Upper lobe of left lung (tissue), 4 donors: Measurements from ENCODE around the gene TAPBPL.
A peak's percentile ranks its signal among the peaks of the same experiment; 100 is the strongest.

Experiments
- POLR2AphosphoS5 ChIP-seq, 2 donors: sonication (generic); formaldehyde crosslinking; IDR thresholded peaks; one replicate each; pipeline ENCODE4 v1.5.1; 2017; ENCODE audit warnings: antibody characterized with exemption in 2 of 2
- TF ChIP-seq, protein P1 (sequence below), 6 experiments: fragments of 450-650 bp in 4 of 6; fragments of 200-600 bp in 2 of 6; sonication (generic) in 2 of 6; IDR thresholded peaks; one replicate each; pipeline ENCODE4 v1.5.1; 2016 to 2019; ENCODE audit warnings: antibody characterized with exemption in 6 of 6

DNA sequence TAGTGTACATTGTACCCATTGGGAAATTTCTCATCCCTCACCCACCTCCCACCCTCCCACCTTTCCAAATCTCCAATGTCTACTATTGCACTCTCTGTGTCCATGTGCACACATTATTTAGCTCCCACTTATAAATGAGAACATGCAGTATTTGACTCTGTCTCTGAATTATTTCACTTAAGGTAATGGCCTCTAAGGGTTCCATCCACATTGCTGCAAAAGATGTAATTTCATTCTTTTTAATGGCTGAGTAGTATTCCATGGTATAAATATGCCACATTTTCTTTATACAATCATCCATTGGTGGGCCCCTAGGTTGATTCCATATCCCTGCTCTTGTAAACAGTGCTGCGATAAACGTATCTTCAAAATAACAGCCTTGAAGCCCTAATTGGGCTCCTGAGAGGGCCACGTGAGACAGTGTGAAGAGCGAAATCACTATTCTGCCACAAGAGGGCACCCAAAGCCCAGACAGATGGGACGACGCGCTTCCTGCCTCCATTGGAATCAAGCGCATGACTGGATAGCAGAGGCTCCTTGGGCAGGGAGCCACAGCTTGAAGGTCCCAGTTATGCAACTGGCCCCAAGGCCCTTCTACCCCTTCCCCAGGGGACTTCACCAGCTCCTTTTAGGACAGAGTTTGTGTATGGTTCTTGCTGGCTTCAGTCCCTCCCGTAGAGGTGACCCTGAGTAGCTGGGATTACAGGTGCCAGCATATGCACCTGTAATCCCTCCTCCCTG lies 28.4 kb upstream of the TAPBPL start:
- TF ChIP-seq, protein P1, sequence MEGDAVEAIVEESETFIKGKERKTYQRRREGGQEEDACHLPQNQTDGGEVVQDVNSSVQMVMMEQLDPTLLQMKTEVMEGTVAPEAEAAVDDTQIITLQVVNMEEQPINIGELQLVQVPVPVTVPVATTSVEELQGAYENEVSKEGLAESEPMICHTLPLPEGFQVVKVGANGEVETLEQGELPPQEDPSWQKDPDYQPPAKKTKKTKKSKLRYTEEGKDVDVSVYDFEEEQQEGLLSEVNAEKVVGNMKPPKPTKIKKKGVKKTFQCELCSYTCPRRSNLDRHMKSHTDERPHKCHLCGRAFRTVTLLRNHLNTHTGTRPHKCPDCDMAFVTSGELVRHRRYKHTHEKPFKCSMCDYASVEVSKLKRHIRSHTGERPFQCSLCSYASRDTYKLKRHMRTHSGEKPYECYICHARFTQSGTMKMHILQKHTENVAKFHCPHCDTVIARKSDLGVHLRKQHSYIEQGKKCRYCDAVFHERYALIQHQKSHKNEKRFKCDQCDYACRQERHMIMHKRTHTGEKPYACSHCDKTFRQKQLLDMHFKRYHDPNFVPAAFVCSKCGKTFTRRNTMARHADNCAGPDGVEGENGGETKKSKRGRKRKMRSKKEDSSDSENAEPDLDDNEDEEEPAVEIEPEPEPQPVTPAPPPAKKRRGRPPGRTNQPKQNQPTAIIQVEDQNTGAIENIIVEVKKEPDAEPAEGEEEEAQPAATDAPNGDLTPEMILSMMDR (IDR thresholded peaks at IDR 0.05): peak; percentile 79 to 95 (median 88)
- TF ChIP-seq POLR2AphosphoS5 (IDR thresholded peaks at IDR 0.05): peak; percentile 56 to 61
